Type B pancreatic cell (in vitro differentiated cells): ENCODE data around the gene SLC15A1. TPM values are rescaled to one million over a fixed set of nuclear protein-coding genes. Genes with fewer than 3 reads are reported as not detected.

ENCODE experiments used
- total RNA-seq: library from RNA; stranded (reverse); gene quantifications from 2 replicates; pipeline ENCODE4 v1.2.1, GENCODE V29; 2021; ENCODE audit warnings: low replicate concordance

Gene SLC15A1
- total RNA-seq, 1 donor from 2014 or later = 3.2 TPM

Other genes starting within 250 kb of the SLC15A1 start
- 121 and 180 TPM in 2 replicates for gene STK24, start 175.6 kb downstream of the SLC15A1 start, total RNA-seq
- gene DOCK9, start 225.4 kb upstream of the SLC15A1 start, total RNA-seq = 46.2 and 122 TPM in 2 replicates